A673 (cell line): ENCODE measurements around the gene IQCF5.

Experiments used
- EZH2 ChIP-seq: fragments of 200-600 bp; sonication (generic); IDR thresholded peaks from 2 replicates; pipeline ENCODE4 v1.6.1; 2017; ENCODE audit warnings: borderline replicate concordance, low read depth, mild to moderate bottlenecking, mixed read lengths, antibody characterized with exemption, low read length; ENCODE audit not compliant: poor library complexity, severe bottlenecking
- TF ChIP-seq, protein P1 (sequence below): fragments of 300-800, 200-600 bp; sonication (generic); conservative IDR thresholded peaks from 2 replicates; pipeline ENCODE4 v1.5.1; 2017; ENCODE audit warnings: low read depth, mild to moderate bottlenecking, antibody characterized with exemption, low read length, moderate library complexity, mixed read lengths

- TF ChIP-seq, protein P1, sequence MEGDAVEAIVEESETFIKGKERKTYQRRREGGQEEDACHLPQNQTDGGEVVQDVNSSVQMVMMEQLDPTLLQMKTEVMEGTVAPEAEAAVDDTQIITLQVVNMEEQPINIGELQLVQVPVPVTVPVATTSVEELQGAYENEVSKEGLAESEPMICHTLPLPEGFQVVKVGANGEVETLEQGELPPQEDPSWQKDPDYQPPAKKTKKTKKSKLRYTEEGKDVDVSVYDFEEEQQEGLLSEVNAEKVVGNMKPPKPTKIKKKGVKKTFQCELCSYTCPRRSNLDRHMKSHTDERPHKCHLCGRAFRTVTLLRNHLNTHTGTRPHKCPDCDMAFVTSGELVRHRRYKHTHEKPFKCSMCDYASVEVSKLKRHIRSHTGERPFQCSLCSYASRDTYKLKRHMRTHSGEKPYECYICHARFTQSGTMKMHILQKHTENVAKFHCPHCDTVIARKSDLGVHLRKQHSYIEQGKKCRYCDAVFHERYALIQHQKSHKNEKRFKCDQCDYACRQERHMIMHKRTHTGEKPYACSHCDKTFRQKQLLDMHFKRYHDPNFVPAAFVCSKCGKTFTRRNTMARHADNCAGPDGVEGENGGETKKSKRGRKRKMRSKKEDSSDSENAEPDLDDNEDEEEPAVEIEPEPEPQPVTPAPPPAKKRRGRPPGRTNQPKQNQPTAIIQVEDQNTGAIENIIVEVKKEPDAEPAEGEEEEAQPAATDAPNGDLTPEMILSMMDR = no peak
- no peak for TF ChIP-seq EZH2
Measured at GRCh38 chr3:51879937-51880336, 4.5 kb upstream of the IQCF5 start.
